Right lobe of liver (tissue), 6 donors: ENCODE results near the gene NAT8L. TPM values are rescaled to one million over a fixed set of nuclear protein-coding genes. Genes with fewer than 3 reads are reported as not detected.

Source experiments
- ATAC-seq, 4 donors: fragments of 200-7000 bp; cut with Tn5 transposase; one replicate each; pipeline ENCODE4 v1.9.1; 2020; ENCODE audit warnings: mild to moderate bottlenecking in 4 of 4, moderate library complexity in 4 of 4
- DNase-seq, 3 donors: peaks; one replicate each; pipeline ENCODE4 v3.0.0-alpha.2; 2020
- H3K27ac ChIP-seq, 3 donors: fragments of 200-600 bp; one replicate each; pipeline ENCODE4 v1.8.0; 2022
- H3K27me3 ChIP-seq, 2 donors: fragments of 200-600 bp; one replicate each; pipeline ENCODE4 v1.8.0; 2022
- H3K36me3 ChIP-seq, 4 donors: fragments of 200-600 bp; sonication (generic) in 1 of 4; one replicate each; pipeline versions ENCODE4 v1.5.1 to v1.8.0; 2017 to 2022; ENCODE audit warnings: control low read depth in 1 of 4
- H3K4me1 ChIP-seq, 4 donors: fragments of 200-600 bp; sonication (generic) in 1 of 4; one replicate each; pipeline versions ENCODE4 v1.5.1 to v1.8.0; 2017 to 2022; ENCODE audit warnings: control low read depth in 1 of 4
- H3K4me3 ChIP-seq, 3 donors: fragments of 200-600 bp; one replicate each; pipeline ENCODE4 v1.8.0; 2022
- H3K9me3 ChIP-seq, 4 donors: fragments of 200-600 bp; sonication (generic) in 1 of 4; one replicate each; pipeline versions ENCODE4 v1.5.1 to v1.8.0; 2017 to 2022; ENCODE audit warnings: control low read depth in 1 of 4
- CTCF ChIP-seq, 4 donors: fragments of 200-600 bp in 3 of 4; fragments of 450-650 bp in 1 of 4; IDR thresholded peaks; one replicate each; pipeline versions ENCODE4 v1.5.1 to v1.8.0; 2016 to 2022; ENCODE audit warnings: antibody characterized with exemption in 4 of 4, mild to moderate bottlenecking in 2 of 4
- POLR2A ChIP-seq: fragments of 450-650 bp; IDR thresholded peaks from one replicate; pipeline ENCODE4 v1.6.1; 2017; ENCODE audit warnings: antibody characterized with exemption, mild to moderate bottlenecking
- WGBS: methylation state at CpG from one replicate; pipeline ENCODE4 v1.1.6; 2018; ENCODE audit warnings: low coverage, low lambda C conversion rate; ENCODE audit not compliant: insufficient coverage; ENCODE audit errors: missing lambda C conversion rate; 5-methylcytosine and 5-hydroxymethylcytosine counted together
- intact Hi-C, 2 donors: fragments of 100-400 bp; cut with DNase I; formaldehyde crosslinking; loops; one replicate each; pipeline versions ENCODE4 v1.11.2 to v1.14.1; 2022
- total RNA-seq, 6 experiments: library from RNA; depleted of rRNA in 2 of 6; stranded (reverse); fragments of >200 nt in 2 of 6; fragmentation: NEBNext Ultra II Directional in 3 of 6; extraction: Animal tissue kit (Norgen Biotek cat#: 25700) in 3 of 6; gene quantifications; one replicate each; pipeline versions ENCODE4 v1.1.0 to v1.2.4, GENCODE V29; 2016 to 2023
- donor health status: DM: no; HTN: yes; CAD: no.
- donor health status: DM: no; HTN: no; CAD: no.
- donor health status: DM: no; HTN: no; CAD: no.
- donor health status: DM: no; HTN: yes; CAD: no.
- donor health status: DM: no; HTN: yes; CAD: no.

The NAT8L gene
- total RNA-seq, 6 experiments from 2014 or later = 0.02 to 0.05 TPM; not detected in 4

- ATAC-seq = no peak
- no peaks in the 10 kb centered on the region for H3K27me3 ChIP-seq
- 94% methylated on average over 3 of the region's 20 CpGs for WGBS
- H3K4me3 ChIP-seq = no peak overlapping the region
- TF ChIP-seq CTCF (IDR thresholded peaks at IDR 0.05) (no peak), POLR2A (no peak)
- H3K27ac ChIP-seq = no peak overlapping the region
- intact Hi-C loops = no loop called here
- H3K4me1 ChIP-seq = no peaks in the 10 kb centered on the region
- no peak for DNase-seq
- no peaks in the 10 kb centered on the region for H3K9me3 ChIP-seq
- H3K36me3 ChIP-seq = no peaks in the 10 kb centered on the region
These were observed 14.1 kb downstream of the NAT8L start for GRCh38 chr4:2072971-2073807.

GRCh38 chr4:2073808-2074481 is 14.8 kb downstream of the NAT8L start:
- WGBS = 55% methylated on average over 4 of the region's 20 CpGs
- DNase-seq = peak in 1 of 3 donors; percentile 36
- no peaks in the 10 kb centered on the region for H3K36me3 ChIP-seq

GRCh38 chr4:2074588-2074987 is 15.5 kb downstream of the NAT8L start:
- Histone ChIP-seq H3K4me3 (no peak overlapping the region), H3K27me3 (no peaks in the 10 kb centered on the region), H3K36me3 (no peaks in the 10 kb centered on the region), H3K9me3 (no peaks in the 10 kb centered on the region), H3K4me1 (no peaks in the 10 kb centered on the region), H3K27ac (no peak overlapping the region)
- TF ChIP-seq CTCF (IDR thresholded peaks at IDR 0.05) (no peak), POLR2A (no peak)
- DNase-seq (peak in 1 of 3 donors; percentile 28), ATAC-seq (no peak)
- WGBS = no CpG with 5 or more reads among the region's 11 CpGs
- intact Hi-C loops = no loop called here

More at GRCh38 chr4:2073808-2074481, 14.8 kb downstream of the NAT8L start:
- no peak for TF ChIP-seq CTCF (IDR thresholded peaks at IDR 0.05)
- no peak for TF ChIP-seq POLR2A
- ATAC-seq = no peak
- no peaks in the 10 kb centered on the region for H3K27me3 ChIP-seq
- H3K27ac ChIP-seq = no peak overlapping the region
- H3K9me3 ChIP-seq = no peaks in the 10 kb centered on the region
- no peak overlapping the region for H3K4me3 ChIP-seq
- intact Hi-C loops = no loop called here
- H3K4me1 ChIP-seq = no peaks in the 10 kb centered on the region

- H3K27me3 ChIP-seq = no peaks in the 10 kb centered on the region
- no peaks in the 10 kb centered on the region for H3K4me1 ChIP-seq
- intact Hi-C loops = no loop called here
- DNase-seq (peak in 1 of 3 donors; percentile 37), ATAC-seq (no peak)
- H3K4me3 ChIP-seq = no peak overlapping the region
- H3K36me3 ChIP-seq = no peaks in the 10 kb centered on the region
- WGBS = no CpG with 5 or more reads among the region's 12 CpGs
- no peak overlapping the region for H3K27ac ChIP-seq
- no peak for TF ChIP-seq CTCF (IDR thresholded peaks at IDR 0.05)
- TF ChIP-seq POLR2A = no peak
- H3K9me3 ChIP-seq = no peaks in the 10 kb centered on the region
These were observed 16.3 kb downstream of the NAT8L start for GRCh38 chr4:2075171-2075986.
